HepG2 (cell line): ENCODE measurements around the gene OXLD1. TPM values are rescaled to one million over a fixed set of nuclear protein-coding genes. Genes with fewer than 3 reads are reported as not detected.
A peak's percentile ranks its signal among the peaks of the same experiment; 100 is the strongest.

Experiments
- CCDC6 ChIP-seq: sonication (generic); formaldehyde crosslinking; IDR thresholded peaks from 2 replicates; pipeline ENCODE4 v1.8.1; 2022; ENCODE audit warnings: mild to moderate bottlenecking, missing genetic modification reagents, moderate library complexity
- EP300 ChIP-seq, 3 experiments: sonication (generic) in 1 of 3; formaldehyde crosslinking in 1 of 3; IDR thresholded peaks; 2 replicates each; pipeline versions ENCODE4 v1.5.1 to v1.6.1; 2011 to 2020; ENCODE audit warnings: low read depth in 2 of 3, low read length in 2 of 3, borderline replicate concordance in 1 of 3, improper control_type of control experiment in 1 of 3, mild to moderate bottlenecking in 1 of 3, missing genetic modification reagents in 1 of 3, moderate library complexity in 1 of 3
- HIVEP1 ChIP-seq: sonication (generic); formaldehyde crosslinking; IDR thresholded peaks from 2 replicates; pipeline ENCODE4 v1.4.0; 2020; ENCODE audit warnings: mild to moderate bottlenecking, missing genetic modification reagents
- HNF4A ChIP-seq: sonication (generic); formaldehyde crosslinking; IDR thresholded peaks from 2 replicates; pipeline ENCODE4 v1.4.0; 2020; ENCODE audit warnings: missing genetic modification reagents
- KDM5B ChIP-seq: sonication (generic); formaldehyde crosslinking; IDR thresholded peaks from 2 replicates; pipeline ENCODE4 v1.4.0; 2020; ENCODE audit warnings: missing genetic modification reagents, mild to moderate bottlenecking, borderline replicate concordance
- MIER3 ChIP-seq: IDR thresholded peaks from 2 replicates; pipeline ENCODE4 v1.6.1; 2016; ENCODE audit warnings: missing compliant biosample characterization, borderline replicate concordance
- MLXIP ChIP-seq: sonication (generic); formaldehyde crosslinking; IDR thresholded peaks from 2 replicates; pipeline ENCODE4 v1.9.0; 2021; ENCODE audit warnings: missing genetic modification reagents, borderline replicate concordance
- PHF5A ChIP-seq: IDR thresholded peaks from one replicate; pipeline ENCODE4 v1.6.1; 2018; ENCODE audit warnings: low read depth, missing genetic modification reagents; ENCODE audit not compliant: unreplicated experiment
- SNAPC2 ChIP-seq: sonication (generic); formaldehyde crosslinking; IDR thresholded peaks from 2 replicates; pipeline ENCODE4 v1.8.1; 2022; ENCODE audit warnings: mild to moderate bottlenecking, missing genetic modification reagents
- TRIM22 ChIP-seq: fragments of 450-650 bp; IDR thresholded peaks from 2 replicates; pipeline ENCODE4 v1.6.1; 2017
- ZBED4 ChIP-seq: sonication (generic); formaldehyde crosslinking; IDR thresholded peaks from 2 replicates; pipeline ENCODE4 v1.4.0; 2020; ENCODE audit warnings: missing genetic modification reagents, borderline replicate concordance
- ZBTB37 ChIP-seq: sonication (generic); formaldehyde crosslinking; IDR thresholded peaks from 2 replicates; pipeline ENCODE4 v1.4.0; 2020; ENCODE audit warnings: mild to moderate bottlenecking, missing genetic modification reagents
- ZFP91 ChIP-seq: sonication (generic); formaldehyde crosslinking; IDR thresholded peaks from 2 replicates; pipeline ENCODE4 v1.9.0; 2022; ENCODE audit warnings: missing genetic modification reagents, mild to moderate bottlenecking, borderline replicate concordance
- ZNF761 ChIP-seq: sonication (generic); formaldehyde crosslinking; conservative IDR thresholded peaks from 2 replicates; pipeline ENCODE4 v1.4.0; 2020; ENCODE audit warnings: mild to moderate bottlenecking, missing genetic modification reagents
- ZNF891 ChIP-seq: sonication (generic); formaldehyde crosslinking; IDR thresholded peaks from 2 replicates; pipeline ENCODE4 v1.5.0; 2020; ENCODE audit warnings: mild to moderate bottlenecking, missing genetic modification reagents
- ZSCAN9 ChIP-seq: IDR thresholded peaks from 2 replicates; pipeline ENCODE4 v1.6.1; 2016; ENCODE audit warnings: borderline replicate concordance
- polyA plus RNA-seq, 8 experiments: library from polyadenylated mRNA; depleted of rRNA in 3 of 8; stranded (reverse) in 7 of 8; unstranded in 1 of 8; fragments of >200 nt; fragmentation: Illumina TruSeq in 4 of 8; extraction: Trizol in 4 of 8; gene quantifications; 2 replicates each; pipeline versions ENCODE4 v1.2.1 to v1.2.3, GENCODE V29; 2011 to 2016; ENCODE audit warnings: low read depth in 4 of 8, missing spikeins in 1 of 8, mixed read lengths in 1 of 8; ENCODE audit not compliant: insufficient read depth in 1 of 8
- total RNA-seq, 5 experiments: library from RNA; depleted of rRNA; stranded (reverse); fragments of >200 nt; fragmentation: Illumina TruSeq; extraction: Trizol; gene quantifications; 2 replicates each; pipeline ENCODE4 v1.2.3, GENCODE V29; 2016; ENCODE audit warnings: low read depth in 1 of 5

Gene OXLD1
- total and polyA plus RNA-seq, 2 of the 13 experiments (the other 11 are each of a cell fraction or from before 2014, with no cell fraction given) = 27.1 to 37.5 TPM

- no peak for TF ChIP-seq MLXIP
- TF ChIP-seq TRIM22 = no peak
- TF ChIP-seq EP300 (IDR thresholded peaks at IDR 0.05; ENCODE audit: low read depth in 2 of 2, low read length in 2 of 2) = peak in 1 of 2 experiments; percentile 15; a peak in 1 of 4 replicates
- TF ChIP-seq EP300 (CRISPR knock-in tag; IDR thresholded peaks at IDR 0.05; ENCODE audit: borderline replicate concordance) = 0 out of 2 replicates have a peak, but pooled peaks have one; percentile 35
- no peak for TF ChIP-seq HNF4A (CRISPR knock-in tag)
- TF ChIP-seq SNAPC2 (CRISPR knock-in tag) = no peak
- TF ChIP-seq KDM5B (CRISPR knock-in tag) = peak; percentile 66; the same call in 1 of the 2 replicates
- TF ChIP-seq PHF5A (CRISPR knock-in tag) = no peak
- no peak for TF ChIP-seq ZBED4 (CRISPR knock-in tag)
- TF ChIP-seq HIVEP1 (CRISPR knock-in tag) = peak; percentile 54; the same call in 1 of the 2 replicates
- no peak for TF ChIP-seq ZNF761 (CRISPR knock-in tag)
- peak; percentile 76 for TF ChIP-seq ZFP91 (CRISPR knock-in tag)
- 0 out of 2 replicates have a peak, but pooled peaks have one; percentile 21 for TF ChIP-seq ZSCAN9 (CRISPR knock-in tag)
- 0 out of 2 replicates have a peak, but pooled peaks have one; percentile 46 for TF ChIP-seq CCDC6 (CRISPR knock-in tag)
- 0 out of 2 replicates have a peak, but pooled peaks have one; percentile 5 for TF ChIP-seq ZNF891 (CRISPR knock-in tag)
- 0 out of 2 replicates have a peak, but pooled peaks have one; percentile 21 for TF ChIP-seq MIER3 (CRISPR knock-in tag)
- TF ChIP-seq ZBTB37 (CRISPR knock-in tag) = no peak
Measured at GRCh38 chr17:81710514-81711308, 44.3 kb upstream of the OXLD1 start (continued).
